Measurements from ENCODE around the gene MRTFB.
A peak's percentile ranks its signal among the peaks of the same experiment; 100 is the strongest.

The MRTFB gene

DNA sequence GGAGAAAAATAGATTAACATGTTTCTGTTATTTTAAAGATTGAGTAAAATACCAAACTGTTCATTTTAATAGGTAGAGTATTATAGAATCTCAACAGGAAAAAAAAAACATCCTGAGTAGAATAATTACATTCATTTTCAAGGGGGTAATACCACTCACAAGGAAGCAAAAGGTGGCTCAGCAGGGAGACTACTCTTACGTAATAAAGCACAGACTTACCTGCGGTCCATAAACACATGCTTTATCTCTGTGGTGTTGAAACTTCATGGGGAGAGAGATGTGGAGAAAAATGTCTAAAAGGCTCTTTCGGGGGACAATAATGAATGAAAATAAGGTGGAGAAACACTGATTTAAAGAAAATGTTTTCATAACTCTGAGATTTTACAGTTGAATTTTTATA lies 171.7 kb downstream of the MRTFB start:
- DNase-seq = no peak

DNA sequence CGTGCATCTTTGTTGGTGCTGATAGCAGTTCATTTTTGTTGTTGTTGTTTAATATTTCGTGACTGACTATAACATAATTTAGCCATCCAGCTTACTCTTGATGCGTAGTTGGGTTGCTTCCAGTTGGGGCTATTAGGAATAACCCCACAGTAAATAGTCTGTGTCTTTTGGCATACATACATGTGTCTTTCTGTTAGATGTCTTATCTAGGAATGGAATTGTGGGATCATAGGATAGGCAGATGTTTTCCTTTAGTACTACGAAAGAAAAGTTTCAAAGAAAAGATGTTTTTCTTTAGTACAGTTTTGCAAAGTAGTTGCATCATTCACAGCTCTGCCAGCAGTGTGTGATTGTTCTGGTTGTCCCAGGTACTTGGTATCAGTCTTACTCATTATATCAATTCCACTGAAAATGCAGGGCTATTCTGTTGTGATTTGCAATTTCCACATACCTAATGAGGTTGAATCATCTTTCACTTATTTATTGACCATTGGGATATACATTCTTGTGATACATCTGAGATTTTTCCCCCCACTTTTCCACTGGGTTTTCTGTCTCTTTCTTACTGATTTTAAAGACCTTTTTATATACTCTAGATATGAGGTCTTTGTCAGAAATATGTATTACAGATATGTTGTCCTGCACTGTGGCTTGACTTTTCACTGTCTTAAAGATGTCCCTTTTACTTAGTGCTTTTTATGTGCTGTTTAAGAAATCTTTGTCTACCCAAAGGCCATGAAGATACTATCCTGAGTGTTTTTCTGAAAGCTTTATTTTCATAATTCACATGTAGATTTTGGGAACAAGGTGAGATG lies 173.3 kb downstream of the MRTFB start:
- DNase-seq = no peak

DNA sequence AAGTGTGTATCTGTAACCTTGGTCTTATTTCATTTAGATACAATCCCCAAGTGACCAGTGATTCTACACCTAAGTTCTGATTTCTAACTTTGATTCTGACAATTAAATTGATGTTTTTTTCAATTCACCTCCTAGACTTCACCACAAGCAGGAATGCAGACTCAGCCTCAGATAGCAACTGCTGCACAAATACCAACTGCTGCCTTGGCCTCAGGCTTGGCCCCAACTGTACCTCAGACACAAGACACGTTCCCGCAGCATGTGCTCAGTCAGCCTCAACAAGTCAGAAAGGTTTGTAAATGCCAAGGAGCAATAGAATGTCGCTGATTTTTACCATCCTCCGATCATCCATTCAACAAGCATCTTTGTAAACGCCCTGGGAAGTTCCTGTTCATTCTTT lies 177.7 kb downstream of the MRTFB start:
- no peak for DNase-seq

DNA sequence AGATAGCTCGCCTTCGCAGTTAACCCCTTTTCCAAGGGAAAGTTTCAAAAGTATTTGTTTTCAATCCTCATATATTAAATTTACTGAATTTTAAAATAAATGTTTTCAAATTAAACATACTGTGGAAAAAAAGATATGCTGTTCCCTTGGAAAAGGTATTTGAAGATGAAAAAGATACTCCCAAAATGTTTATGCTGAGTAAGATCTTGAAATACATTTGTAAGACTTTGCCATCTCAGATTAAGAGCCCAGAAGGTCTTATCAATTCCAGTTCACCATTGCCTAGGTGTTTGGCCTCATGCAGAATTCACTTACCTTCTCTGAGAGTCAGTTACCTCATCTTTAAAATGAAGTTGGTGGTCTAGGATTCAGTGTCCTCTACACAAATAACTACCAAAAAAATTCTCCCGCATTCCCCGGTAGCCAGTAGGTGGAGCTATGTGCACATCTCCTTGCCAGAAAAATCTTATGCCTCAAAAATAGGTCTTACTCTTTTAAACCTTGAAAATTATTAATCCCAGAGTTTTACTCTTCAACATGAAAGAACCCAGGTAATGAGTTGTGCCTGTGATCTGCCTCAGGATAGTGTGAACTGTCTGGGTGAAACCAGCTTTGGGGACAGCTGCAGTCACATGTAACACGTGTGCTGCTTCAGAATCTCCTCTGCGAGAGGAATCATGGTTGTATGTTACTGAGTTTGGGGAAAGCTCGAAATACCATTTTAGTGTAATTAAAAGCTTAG lies 178.3 kb downstream of the MRTFB start:
- DNase-seq = peak; percentile 45 to 58

DNA sequence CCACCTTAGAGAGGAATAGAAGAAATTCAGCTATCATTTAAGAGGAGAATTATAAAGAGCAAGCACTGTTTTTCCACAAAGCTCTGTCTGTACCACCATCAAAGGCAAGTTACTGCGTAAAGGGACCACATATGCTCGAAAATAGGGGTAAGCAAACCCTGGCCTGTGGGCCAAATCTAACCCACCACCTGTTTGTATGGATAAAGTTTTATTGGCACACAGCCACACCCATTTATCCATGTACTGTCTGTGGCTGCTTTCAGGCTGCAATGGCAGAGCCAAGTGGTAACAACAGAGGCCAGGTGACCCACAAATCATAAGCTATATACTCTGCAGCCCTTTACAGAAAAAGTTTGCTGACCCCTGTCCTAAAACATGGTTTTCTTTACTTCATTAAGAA lies 180.3 kb downstream of the MRTFB start:
- DNase-seq = no peak

DNA sequence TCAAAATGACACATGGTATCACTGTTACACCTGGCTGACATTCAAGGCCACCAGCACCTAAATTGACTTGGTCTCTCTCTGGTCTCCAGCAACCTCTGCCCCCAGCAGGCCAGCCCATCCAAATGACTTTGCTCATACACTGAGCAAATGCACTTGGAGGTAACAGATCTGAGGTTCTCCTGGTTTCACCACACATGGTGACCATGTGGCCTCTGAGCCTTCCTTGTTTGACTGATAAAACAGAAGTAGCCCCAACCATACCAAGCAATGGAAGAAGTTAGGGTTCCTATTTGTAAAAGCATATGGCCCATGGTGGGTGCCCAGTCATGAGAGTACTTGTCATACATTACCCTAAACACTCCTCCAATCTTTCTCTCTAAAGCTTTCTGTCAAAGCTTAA lies 181.7 kb downstream of the MRTFB start:
- peak in 1 of 2 donors; percentile 26 for DNase-seq

DNA sequence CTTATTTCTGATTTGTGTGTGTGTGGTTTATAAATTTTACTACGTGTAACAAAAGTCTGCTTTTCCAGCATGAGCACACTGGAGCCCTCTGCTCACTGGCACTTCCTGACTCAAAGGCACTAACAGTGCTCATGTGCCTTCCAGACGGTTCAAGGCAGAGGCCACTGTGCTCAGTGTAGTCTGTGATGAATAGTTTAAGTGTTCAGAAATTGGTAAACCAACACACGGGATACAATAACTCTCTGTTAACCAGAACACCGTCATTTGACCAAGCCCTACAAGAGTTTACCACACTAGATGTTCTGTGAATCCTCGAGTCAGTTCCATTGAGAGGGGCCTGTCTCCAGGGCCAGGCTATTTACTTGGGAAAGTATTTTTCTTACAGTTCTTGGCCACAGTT lies 191.9 kb downstream of the MRTFB start:
- DNase-seq = no peak

DNA sequence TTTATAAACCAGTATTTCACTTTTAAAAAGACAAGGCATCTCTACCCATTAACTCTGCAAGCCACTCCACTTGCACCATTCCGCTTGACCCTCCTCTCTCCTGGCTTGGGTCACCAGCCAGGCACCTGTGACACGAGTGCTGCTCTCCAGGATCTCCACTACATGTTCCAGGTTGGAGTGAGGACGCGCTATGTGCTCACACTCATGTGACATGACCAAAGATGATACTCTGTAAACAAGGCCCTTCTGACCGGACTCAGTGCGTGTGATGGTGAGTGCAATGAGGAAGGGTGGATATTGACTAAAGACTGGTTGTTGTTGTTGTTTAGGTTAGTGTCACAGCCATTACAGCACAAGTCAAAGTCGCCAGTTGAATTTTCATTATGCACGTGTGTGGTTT lies 192.7 kb downstream of the MRTFB start:
- no peak for DNase-seq

DNA sequence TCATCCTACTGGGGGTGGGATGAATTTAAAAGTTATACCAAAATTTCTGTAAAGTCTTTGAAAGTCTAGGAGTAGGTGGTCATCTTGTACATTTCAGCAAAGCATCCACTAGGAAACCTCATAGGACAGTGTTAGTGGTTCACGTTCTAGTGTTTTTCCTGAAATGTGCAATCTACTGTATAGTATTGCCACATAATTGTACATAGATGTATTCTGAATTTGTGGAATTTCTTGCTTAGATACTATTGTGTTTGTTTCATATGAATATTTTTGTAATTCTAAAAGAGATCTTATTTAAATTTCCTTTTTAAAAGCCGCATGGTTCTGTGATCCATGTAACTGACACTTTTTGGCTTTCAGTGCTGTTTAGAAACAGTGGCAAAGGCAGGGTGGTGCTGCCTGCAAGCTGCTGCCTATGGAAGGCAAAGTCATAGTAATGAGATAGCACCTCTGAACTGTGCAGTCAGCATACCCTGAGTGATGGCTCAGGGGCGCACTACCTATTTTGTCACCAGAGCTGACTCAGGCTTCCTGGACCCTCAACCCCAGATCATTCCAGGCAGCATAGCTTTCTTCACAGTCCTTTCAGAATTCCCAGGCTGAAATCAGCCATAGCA lies 193.3 kb downstream of the MRTFB start:
- DNase-seq = no peak

DNA sequence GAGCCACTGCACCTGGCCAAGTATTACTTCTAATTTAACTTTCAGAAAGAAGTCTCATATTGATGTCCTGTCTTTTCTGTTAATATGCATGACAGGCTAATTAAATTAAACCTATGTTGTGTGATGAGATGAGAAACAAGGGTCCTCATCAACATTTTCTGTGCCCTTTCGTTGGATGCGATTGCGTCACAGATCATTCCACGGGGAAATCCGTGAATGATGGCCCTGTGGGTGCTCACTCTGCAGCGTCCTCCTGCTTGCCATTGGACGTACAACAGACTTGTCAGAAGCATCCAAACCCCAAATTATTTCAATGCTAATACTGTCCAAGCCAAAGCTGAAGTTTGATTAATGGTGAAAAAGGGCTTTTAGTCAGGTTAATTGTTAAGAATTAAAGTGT lies 197.0 kb downstream of the MRTFB start:
- DNase-seq = no peak

DNA sequence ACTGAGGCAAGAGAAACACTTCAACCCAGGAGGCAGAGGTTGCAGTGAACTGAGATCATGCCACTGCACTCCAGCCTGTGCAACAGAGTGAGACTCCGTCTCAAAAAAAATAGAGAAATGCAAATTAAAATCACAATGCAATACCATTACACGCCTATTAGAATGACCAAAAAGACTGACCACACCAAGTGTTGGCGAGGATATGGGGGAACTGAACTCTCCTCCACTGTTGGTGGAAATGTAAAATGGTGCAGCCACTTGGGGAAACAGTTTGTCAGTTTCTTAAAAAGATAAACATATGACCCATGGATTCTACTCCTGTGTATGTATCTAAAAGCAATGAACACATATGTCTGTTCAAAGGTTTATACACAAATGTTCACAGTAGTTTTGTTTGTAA lies 204.8 kb downstream of the MRTFB start:
- no peak for DNase-seq

DNA sequence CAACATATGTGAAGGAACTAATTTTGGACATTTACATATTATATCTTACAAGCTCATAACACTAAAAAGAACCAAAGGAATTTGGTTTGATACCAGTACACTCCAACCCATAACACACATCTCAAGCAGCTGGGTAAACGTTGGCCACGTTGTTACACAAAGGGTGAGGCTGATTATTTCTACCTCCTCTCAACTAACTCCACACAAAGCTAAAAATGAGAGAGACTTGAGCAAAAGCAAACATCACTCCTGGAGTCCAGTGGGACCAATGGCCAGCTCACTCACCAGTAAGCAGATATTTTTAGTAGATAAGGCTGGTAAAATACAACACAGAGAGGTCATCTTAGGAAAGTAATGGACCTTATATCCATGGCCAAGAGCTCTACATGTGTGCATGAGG lies 207.6 kb downstream of the MRTFB start:
- no peak for DNase-seq

DNA sequence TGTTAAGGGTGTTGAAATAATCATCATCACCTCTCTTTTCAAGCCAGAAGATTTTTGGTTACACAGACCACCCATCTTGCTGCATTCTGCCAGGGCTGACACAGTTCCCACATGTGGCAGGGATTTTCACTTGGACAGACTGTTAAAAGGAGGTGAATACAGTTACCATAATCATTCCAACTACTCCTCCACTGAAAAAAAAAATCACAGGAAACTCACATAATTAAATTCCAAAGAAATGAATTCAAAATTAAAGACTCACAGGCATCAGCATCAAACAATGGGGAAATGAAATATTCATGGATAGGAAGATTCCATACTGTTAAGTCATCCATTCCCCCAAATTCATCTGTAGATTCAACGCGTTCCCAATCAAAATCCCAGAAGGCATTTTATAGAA lies 209.4 kb downstream of the MRTFB start:
- no peak for DNase-seq

DNA sequence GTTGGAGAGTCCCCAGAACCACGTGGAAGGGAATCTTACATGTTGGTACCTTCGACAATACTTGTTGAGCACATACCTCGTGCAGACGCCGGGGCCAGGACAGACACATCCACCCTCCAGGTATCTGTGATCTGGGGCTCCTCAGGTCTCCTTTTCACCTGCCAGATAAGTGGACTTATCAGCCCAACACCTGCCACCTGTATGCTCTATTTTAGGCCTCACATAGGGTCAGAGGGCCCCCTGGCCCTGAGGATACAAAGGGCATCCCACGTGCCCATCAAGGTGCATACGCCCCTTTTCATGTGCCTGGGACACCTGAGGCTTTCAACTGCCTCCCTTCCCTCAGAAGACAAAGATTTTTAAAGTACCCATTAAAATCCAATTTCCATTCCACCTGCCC lies 212.7 kb downstream of the MRTFB start:
- no peak for DNase-seq

DNA sequence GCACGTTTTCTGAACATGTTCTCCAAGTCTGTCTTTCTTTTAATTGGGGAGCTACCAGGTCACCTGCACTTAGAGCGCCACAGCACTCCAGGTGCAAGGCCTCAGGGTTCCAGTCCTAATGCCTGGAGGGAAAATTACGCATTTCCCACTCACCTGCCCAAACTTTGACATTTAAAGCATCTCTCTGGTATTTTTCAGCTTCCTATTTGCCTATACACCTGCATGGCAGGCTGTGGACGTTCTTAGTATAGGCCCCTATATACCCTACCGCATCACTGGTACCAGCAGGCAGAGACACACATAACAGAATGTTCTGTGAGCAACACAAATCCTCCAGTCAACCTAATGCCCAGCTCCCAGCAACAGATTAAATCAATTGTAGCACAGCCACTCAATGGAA lies 213.3 kb downstream of the MRTFB start:
- no peak for DNase-seq

DNA sequence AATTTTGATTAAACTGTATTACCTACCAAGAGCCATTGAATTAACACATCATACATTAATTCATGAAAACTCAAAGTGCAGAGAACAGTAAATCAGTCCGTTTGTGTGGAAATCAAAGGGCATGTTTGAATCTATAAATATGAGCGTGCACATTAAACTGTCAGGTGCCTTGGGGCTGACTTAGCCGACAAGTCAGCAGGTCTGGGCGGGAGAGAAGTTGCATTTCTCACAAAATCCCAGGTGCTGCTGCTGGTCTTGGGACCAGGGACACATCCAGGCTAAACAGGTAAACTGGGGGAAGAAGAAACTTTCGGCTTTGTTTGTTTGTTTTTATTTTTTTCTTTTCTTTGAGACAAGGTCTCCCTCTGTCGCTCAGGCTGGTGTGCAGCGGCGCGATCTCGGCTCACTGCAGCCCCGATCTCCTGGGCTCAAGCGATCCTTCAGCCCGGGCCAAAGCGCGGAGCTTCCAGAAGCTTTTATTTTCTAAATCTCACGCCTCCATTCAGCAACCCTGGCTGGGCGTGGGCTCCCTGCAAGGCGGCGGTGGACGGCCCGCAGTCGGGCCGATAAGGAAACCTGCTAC lies 213.9 kb downstream of the MRTFB start:
- DNase-seq = no peak

DNA sequence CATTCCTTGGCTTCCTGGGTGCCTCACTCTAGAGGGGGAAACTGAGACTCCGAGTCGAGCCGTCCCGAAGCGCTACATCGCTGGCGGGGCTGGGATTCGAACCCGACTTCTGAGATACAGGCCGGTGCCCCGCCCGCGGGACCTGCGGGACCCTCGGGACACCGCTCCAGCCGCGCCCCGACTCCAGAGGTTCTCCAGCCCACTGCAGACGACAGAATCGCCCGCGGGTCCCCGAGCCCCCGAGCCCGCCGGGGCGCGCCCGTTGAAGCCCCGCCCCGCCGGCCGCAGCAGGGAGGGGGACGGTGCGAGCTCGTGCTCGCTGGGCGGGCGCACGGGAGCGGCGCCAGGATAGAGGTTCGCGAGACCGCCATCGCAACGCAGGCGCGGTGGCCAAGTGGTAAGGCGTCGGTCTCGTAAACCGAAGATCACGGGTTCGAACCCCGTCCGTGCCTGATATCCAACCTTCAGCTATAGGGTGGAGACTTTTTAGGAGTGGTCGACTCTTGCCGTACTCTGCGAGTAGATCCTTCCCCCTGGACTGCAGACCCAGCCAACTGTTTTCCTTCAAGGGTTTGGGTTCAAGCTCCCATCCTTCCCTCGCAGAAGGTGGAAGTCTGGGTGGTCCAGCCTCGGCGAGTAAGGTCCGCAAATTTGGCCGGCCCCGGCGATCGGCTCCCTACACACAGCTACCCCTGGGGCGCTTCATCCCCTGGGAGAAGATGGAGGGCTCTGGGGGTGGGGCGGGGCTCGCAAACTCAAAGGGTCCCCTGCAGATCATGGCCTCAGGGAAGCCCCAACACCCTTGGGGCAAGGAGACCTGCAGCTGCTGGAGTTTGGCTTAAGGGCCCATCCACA lies 214.6 kb downstream of the MRTFB start:
- peak; percentile 93 for DNase-seq

DNA sequence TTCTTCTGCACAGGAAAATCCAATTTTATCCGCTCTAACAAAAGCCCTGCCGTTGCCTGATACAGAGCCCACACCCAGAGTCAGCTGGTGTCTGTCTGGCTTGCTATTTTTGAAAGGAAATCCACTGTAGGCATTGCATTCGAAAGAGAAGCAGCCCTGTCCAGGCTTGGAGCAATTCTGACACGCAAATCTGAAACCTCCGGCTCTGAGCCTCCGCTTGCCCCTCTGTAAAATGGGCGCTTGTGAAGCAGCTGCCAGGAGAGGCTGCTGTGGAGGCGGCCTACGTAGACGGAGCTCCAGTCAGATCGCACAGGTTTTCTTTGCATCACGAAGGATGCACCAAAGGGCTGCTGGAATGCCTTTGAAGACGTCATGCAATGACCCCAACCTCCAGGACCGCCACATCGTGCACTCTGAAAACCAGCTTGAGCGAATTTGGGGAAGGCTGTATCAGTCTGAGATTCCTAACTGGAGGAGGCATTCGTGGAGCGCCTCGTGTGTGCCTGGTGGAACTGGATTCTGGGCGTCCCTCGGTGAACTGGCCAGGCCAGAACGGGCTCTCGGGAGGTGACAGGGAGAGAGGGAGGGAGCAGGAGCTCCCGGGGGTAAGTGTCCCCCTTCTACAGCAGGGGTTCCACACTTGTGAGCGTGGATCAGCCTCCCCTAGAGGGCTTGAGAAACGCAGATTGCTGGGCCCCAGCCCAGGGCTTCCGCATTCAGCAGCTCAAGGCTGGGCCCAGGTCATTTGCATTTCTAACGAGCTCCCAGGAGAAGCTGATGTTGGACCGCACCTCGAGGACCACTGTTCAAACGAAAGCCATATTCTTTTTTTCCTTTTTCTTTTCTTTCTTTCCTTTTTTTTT lies 215.5 kb downstream of the MRTFB start:
- DNase-seq = peak; percentile 31 to 45

DNA sequence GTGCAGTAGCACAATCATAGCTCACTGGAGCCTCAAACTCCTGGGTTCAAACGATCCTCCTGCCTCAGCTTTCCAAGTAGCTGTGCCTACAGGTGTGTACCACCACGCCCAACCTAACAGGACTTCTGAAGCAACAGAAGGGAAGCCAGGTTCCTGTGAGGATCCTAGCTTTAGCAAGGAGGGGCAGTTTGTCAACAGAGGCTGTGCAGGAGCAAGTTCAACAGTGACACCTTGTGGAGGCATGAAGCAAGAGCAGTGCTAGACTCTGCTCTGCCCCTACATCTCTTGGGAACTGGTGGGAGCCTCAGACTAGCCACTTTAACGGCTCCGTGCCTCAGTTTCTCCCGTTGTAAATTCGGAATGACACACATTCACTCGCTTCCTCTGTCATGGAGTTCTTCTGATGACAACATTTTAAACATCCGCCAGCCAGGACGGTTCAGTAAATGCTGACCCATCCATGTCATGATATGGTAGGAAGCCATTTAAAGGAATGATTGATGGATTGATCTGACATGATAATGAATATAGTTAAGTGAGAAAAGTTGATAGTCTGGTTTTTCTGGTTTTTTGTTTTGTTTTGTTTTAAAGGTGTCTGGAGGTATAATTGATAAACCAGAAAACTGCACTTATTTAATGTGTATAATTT lies 218.7 kb downstream of the MRTFB start:
- DNase-seq = peak; percentile 35 to 53

DNA sequence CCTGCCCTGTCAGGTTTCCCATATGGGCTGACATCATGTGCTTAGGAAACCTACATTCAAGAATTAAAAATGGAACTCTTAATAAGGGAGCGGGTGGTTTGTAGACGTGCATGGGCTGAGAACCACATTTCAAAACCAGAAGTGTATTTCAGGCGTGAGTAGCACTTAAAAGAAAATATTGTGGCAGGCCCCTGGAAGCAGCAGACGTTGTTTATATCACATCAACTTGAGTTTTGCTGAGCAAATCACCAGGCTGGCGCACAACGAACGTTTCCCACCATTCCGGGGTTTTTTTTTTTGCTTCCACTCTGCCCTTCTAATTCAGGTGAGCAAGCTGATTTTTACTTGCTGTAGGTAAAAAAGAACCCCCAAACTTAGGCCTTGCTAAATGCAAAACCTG lies 220.2 kb downstream of the MRTFB start:
- no peak for DNase-seq

Data from inflammatory macrophage (primary cell).